Liver (tissue), 9 donors: Measurements from ENCODE around the gene PTGR1. TPM values are rescaled to one million over a fixed set of nuclear protein-coding genes. Genes with fewer than 3 reads are reported as not detected.

Experiments used
- DNase-seq: peaks from one replicate; pipeline ENCODE4 v3.0.0-alpha.2; 2017; ENCODE audit warnings: low spot score
- H3K27ac ChIP-seq, 2 donors: one replicate each; pipeline ENCODE4 v1.7.0; 2013; ENCODE audit warnings: inconsistent platforms in 2 of 2, low read length in 2 of 2, control low read depth in 1 of 2, low read depth in 1 of 2, mild to moderate bottlenecking in 1 of 2
- H3K27me3 ChIP-seq, 4 donors: one replicate each; pipeline versions ENCODE4 v1.6.1 to v1.7.0; 2013; ENCODE audit warnings: low read length in 3 of 4, inconsistent platforms in 1 of 4, mild to moderate bottlenecking in 1 of 4, moderate library complexity in 1 of 4; ENCODE audit not compliant: control insufficient read depth in 4 of 4, insufficient read depth in 4 of 4
- H3K36me3 ChIP-seq, 4 donors: one replicate each; pipeline versions ENCODE4 v1.6.1 to v1.7.0; 2013; ENCODE audit warnings: low read length in 3 of 4, mild to moderate bottlenecking in 3 of 4, low read depth in 1 of 4, moderate library complexity in 1 of 4; ENCODE audit not compliant: control insufficient read depth in 4 of 4, insufficient read depth in 3 of 4
- H3K4me1 ChIP-seq, 4 donors: one replicate each; pipeline versions ENCODE4 v1.6.1 to v1.7.0; 2013; ENCODE audit warnings: low read length in 3 of 4, mild to moderate bottlenecking in 3 of 4, moderate library complexity in 1 of 4; ENCODE audit not compliant: control insufficient read depth in 4 of 4, insufficient read depth in 4 of 4
- H3K4me3 ChIP-seq, 3 donors: one replicate each; pipeline versions ENCODE4 v1.6.1 to v1.7.0; 2013; ENCODE audit warnings: low read length in 3 of 3, control low read depth in 1 of 3, low read depth in 1 of 3, mild to moderate bottlenecking in 1 of 3
- H3K9ac ChIP-seq, 2 donors: one replicate each; pipeline ENCODE4 v1.7.0; 2013; ENCODE audit warnings: low read length in 2 of 2, mild to moderate bottlenecking in 2 of 2, moderate library complexity in 2 of 2, control low read depth in 1 of 2, low read depth in 1 of 2
- H3K9me3 ChIP-seq, 4 donors: one replicate each; pipeline versions ENCODE4 v1.6.1 to v1.7.0; 2013; ENCODE audit warnings: low read length in 3 of 4; ENCODE audit not compliant: control insufficient read depth in 4 of 4
- HNF4A ChIP-seq, 2 donors: conservative IDR thresholded peaks; 2 replicates each; pipeline ENCODE4 v1.6.1; 2016; ENCODE audit warnings: antibody characterized with exemption in 2 of 2, mild to moderate bottlenecking in 2 of 2
- JUND ChIP-seq, 2 donors: IDR thresholded peaks; 2 replicates each; pipeline ENCODE4 v1.6.1; 2016; ENCODE audit warnings: antibody characterized with exemption in 2 of 2
- RXRA ChIP-seq, 2 donors: IDR thresholded peaks; 2 replicates each; pipeline ENCODE4 v1.6.1; 2017 to 2018; ENCODE audit warnings: antibody characterized with exemption in 2 of 2, mild to moderate bottlenecking in 1 of 2
- WGBS: extraction: QIAGEN DNeasy Blood & Tissue Kit; methylation state at CpG from one replicate; pipeline ENCODE4 v1.1.7; 2013; 5-methylcytosine and 5-hydroxymethylcytosine counted together
- polyA plus RNA-seq, 2 donors: library from polyadenylated mRNA; stranded (reverse) in 1 of 2; unstranded in 1 of 2; fragments of 200-250 nt in 1 of 2; fragments of >200 nt in 1 of 2; fragmentation: Nextera tagmentation in 1 of 2; extraction: Ambion mirVana in 1 of 2; gene quantifications; one replicate each; pipeline versions ENCODE4 v1.2.1 to v1.2.3, GENCODE V29; 2013 to 2015
- total RNA-seq, 2 donors: library from RNA; depleted of rRNA; stranded (reverse); fragments of >200 nt; gene quantifications; one replicate each; pipeline ENCODE4 v1.2.3, GENCODE V29; 2014
- TF ChIP-seq, protein P1 (sequence below): fragments of 150-350 bp; IDR thresholded peaks from 2 replicates; pipeline ENCODE4 v1.5.1; 2017; ENCODE audit warnings: improper control_type of control experiment, low read depth, low read length; ENCODE audit not compliant: missing input control
- TF ChIP-seq, protein P2 (sequence below): IDR thresholded peaks from 2 replicates; pipeline ENCODE4 v1.6.1; 2016; ENCODE audit warnings: antibody characterized with exemption
- TF ChIP-seq, protein P3 (sequence below): IDR thresholded peaks from 2 replicates; pipeline ENCODE4 v1.6.1; 2016; ENCODE audit warnings: antibody characterized with exemption
- TF ChIP-seq, protein P4 (sequence below): IDR thresholded peaks from 2 replicates; pipeline ENCODE4 v1.6.1; 2016; ENCODE audit warnings: antibody characterized with exemption, mild to moderate bottlenecking
- donor health status: healthy.
- donor health status: healthy.
- donor health status: healthy.
- donor health status: healthy.
- donor health status: healthy.

Gene PTGR1
- total and polyA plus RNA-seq, 4 donors = 53.1 to 784 (median 471) TPM

DNA sequence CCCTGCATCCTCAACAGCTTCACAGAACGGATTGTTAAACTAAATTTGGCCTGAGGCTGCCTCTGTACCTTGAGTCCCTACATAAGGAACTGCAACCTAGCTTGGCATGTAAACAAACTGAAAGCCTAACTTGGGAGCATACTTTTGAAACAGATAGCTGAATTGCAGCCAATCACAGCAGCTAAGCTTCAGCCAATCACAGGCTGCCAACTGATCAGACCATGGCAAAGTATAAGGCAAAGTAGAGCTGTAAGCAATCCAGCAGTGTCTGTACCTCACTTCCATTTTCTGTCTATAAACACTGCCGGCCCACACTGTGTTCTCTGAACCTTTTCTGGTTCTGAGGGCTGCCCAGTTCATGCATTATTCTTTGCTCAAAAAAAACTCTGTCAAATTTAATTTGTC lies 83.4 kb downstream of the PTGR1 start:
- no peak overlapping the region for H3K27ac ChIP-seq
- 86% methylated on average over 2 of the region's 2 CpGs for WGBS
- H3K36me3 ChIP-seq = no peaks in the 10 kb centered on the region
- H3K27me3 ChIP-seq = no peaks in the 10 kb centered on the region
- no peaks in the 10 kb centered on the region for H3K4me1 ChIP-seq
- TF ChIP-seq, protein P1, sequence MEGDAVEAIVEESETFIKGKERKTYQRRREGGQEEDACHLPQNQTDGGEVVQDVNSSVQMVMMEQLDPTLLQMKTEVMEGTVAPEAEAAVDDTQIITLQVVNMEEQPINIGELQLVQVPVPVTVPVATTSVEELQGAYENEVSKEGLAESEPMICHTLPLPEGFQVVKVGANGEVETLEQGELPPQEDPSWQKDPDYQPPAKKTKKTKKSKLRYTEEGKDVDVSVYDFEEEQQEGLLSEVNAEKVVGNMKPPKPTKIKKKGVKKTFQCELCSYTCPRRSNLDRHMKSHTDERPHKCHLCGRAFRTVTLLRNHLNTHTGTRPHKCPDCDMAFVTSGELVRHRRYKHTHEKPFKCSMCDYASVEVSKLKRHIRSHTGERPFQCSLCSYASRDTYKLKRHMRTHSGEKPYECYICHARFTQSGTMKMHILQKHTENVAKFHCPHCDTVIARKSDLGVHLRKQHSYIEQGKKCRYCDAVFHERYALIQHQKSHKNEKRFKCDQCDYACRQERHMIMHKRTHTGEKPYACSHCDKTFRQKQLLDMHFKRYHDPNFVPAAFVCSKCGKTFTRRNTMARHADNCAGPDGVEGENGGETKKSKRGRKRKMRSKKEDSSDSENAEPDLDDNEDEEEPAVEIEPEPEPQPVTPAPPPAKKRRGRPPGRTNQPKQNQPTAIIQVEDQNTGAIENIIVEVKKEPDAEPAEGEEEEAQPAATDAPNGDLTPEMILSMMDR = no peak
- TF ChIP-seq, protein P2, sequence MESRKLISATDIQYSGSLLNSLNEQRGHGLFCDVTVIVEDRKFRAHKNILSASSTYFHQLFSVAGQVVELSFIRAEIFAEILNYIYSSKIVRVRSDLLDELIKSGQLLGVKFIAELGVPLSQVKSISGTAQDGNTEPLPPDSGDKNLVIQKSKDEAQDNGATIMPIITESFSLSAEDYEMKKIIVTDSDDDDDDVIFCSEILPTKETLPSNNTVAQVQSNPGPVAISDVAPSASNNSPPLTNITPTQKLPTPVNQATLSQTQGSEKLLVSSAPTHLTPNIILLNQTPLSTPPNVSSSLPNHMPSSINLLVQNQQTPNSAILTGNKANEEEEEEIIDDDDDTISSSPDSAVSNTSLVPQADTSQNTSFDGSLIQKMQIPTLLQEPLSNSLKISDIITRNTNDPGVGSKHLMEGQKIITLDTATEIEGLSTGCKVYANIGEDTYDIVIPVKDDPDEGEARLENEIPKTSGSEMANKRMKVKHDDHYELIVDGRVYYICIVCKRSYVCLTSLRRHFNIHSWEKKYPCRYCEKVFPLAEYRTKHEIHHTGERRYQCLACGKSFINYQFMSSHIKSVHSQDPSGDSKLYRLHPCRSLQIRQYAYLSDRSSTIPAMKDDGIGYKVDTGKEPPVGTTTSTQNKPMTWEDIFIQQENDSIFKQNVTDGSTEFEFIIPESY = no peak
- TF ChIP-seq HNF4A (conservative IDR thresholded peaks at IDR 0.05) (no peak), JUND (IDR thresholded peaks at IDR 0.05) (no peak), RXRA (IDR thresholded peaks at IDR 0.05) (no peak)
- no peak for DNase-seq
- H3K9ac ChIP-seq = no peak overlapping the region
- no peak overlapping the region for H3K4me3 ChIP-seq
- peaks cover 0 to 2% (median under 1%) of the 10 kb centered on the region in 4 donors for H3K9me3 ChIP-seq

DNA sequence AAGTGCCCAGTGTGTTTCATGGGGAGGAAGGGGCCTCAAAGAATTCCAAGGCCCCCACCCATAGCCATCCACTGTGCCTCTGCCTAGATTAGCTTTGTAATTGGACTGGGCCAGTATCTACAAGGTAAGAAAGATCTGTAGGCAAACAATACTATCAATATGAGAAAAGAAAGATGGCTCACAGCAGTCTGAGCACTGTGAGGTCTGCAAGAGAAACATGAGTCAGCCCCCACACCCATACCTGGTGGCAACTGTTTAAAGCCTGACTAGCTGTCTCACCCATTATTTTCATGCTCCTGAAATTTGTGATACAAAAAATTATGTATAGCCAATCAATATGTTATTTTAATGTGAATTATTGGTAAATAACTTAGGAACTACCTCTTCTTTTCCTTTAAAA lies 84.5 kb downstream of the PTGR1 start:
- Histone ChIP-seq H3K27me3 (no peaks in the 10 kb centered on the region), H3K9me3 (peaks cover 0 to 2% (median under 1%) of the 10 kb centered on the region in 4 donors), H3K4me3 (no peak overlapping the region), H3K9ac (no peak overlapping the region), H3K4me1 (no peaks in the 10 kb centered on the region), H3K36me3 (no peaks in the 10 kb centered on the region), H3K27ac (no peak overlapping the region)
- DNase-seq = no peak
- TF ChIP-seq, protein P3, sequence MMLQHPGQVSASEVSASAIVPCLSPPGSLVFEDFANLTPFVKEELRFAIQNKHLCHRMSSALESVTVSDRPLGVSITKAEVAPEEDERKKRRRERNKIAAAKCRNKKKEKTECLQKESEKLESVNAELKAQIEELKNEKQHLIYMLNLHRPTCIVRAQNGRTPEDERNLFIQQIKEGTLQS = no peak
- TF ChIP-seq, protein P4, sequence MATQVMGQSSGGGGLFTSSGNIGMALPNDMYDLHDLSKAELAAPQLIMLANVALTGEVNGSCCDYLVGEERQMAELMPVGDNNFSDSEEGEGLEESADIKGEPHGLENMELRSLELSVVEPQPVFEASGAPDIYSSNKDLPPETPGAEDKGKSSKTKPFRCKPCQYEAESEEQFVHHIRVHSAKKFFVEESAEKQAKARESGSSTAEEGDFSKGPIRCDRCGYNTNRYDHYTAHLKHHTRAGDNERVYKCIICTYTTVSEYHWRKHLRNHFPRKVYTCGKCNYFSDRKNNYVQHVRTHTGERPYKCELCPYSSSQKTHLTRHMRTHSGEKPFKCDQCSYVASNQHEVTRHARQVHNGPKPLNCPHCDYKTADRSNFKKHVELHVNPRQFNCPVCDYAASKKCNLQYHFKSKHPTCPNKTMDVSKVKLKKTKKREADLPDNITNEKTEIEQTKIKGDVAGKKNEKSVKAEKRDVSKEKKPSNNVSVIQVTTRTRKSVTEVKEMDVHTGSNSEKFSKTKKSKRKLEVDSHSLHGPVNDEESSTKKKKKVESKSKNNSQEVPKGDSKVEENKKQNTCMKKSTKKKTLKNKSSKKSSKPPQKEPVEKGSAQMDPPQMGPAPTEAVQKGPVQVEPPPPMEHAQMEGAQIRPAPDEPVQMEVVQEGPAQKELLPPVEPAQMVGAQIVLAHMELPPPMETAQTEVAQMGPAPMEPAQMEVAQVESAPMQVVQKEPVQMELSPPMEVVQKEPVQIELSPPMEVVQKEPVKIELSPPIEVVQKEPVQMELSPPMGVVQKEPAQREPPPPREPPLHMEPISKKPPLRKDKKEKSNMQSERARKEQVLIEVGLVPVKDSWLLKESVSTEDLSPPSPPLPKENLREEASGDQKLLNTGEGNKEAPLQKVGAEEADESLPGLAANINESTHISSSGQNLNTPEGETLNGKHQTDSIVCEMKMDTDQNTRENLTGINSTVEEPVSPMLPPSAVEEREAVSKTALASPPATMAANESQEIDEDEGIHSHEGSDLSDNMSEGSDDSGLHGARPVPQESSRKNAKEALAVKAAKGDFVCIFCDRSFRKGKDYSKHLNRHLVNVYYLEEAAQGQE = no peak

Other genes starting within 250 kb of the PTGR1 start
- 10 to 100 TPM; 32.2 to 60.8 TPM for gene ECPAS, start 115.3 kb downstream of the PTGR1 start, total RNA-seq
- gene ECPAS, start 115.3 kb downstream of the PTGR1 start, polyA plus RNA-seq = 10 to 100 TPM; 14.7 to 20.3 TPM
- 1 to 10 TPM in 1 of 2 donors, under 1 TPM in 1; 0.84 to 2.5 TPM for gene ZNF483, start 74.5 kb downstream of the PTGR1 start, total RNA-seq
- gene ZNF483, start 74.5 kb downstream of the PTGR1 start, polyA plus RNA-seq = under 1 TPM; 0.03 to 0.46 TPM
- 10 to 100 TPM in 1 of 2 donors, 1 to 10 TPM in 1; 9.3 to 17.8 TPM for gene DNAJC25, start 31.7 kb upstream of the PTGR1 start, total RNA-seq
- 10 to 100 TPM; 15.0 to 15.6 TPM for gene DNAJC25, start 31.7 kb upstream of the PTGR1 start, polyA plus RNA-seq
- gene GNG10, start 62.0 kb upstream of the PTGR1 start, total RNA-seq = 10 to 100 TPM; 15.9 to 20.2 TPM
- gene GNG10, start 62.0 kb upstream of the PTGR1 start, polyA plus RNA-seq = 10 to 100 TPM; 22.4 to 24.3 TPM
- not detected for gene SHOC1, start 195.3 kb upstream of the PTGR1 start, total RNA-seq
- under 1 TPM in 1 of 2 donors, not detected in 1; 0.13 TPM for gene SHOC1, start 195.3 kb upstream of the PTGR1 start, polyA plus RNA-seq